Hematopoietic multipotent progenitor cell treated with erythropoietin and hydrocortisone succinate and interleukin-3 and kit ligand, for 15 days (in vitro differentiated cells): ENCODE data around the gene NMNAT2.

ENCODE experiments used
- DNase-seq: peaks from one replicate; pipeline ENCODE4 v3.0.0-alpha.2; 2015; ENCODE audit warnings: low spot score

The NMNAT2 gene

DNA sequence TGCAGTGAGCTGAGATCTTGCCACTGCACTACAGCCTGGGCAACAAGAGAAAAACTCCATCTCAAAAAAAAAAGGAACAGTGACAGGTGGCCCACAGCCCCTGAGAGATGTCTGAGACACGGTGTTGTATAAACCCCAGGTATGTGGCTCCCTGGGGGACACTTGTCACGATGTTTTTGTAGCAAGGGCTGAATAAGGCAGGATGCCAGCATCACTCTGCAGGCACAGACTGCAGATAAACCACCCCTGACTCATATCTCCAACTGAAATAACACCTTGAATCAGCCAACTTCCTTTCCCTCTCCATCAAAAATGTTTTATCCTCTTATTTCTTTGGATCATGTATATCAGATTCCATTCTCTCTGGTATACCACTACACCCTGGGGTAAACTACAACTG lies 52.5 kb downstream of the NMNAT2 start:
- no peak for DNase-seq

DNA sequence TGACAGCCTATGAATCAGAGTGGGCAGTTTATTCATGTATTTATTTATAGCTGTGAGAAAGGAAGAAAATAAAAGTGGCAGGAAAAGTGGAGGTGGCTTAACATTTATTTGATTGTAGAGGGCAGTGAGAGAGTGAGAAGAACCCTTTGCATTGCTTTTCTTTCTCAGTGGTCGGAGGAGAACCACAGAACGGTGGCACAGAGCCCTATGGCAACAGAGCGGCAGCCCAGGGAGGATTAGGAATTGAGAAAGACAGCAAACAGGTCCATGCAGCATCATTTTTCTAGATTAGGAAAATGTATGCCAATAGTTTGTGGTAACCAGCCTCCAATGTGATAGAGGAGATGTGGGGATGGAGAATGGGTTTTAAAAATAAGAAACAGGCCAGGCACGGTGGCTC lies 53.1 kb downstream of the NMNAT2 start:
- no peak for DNase-seq

DNA sequence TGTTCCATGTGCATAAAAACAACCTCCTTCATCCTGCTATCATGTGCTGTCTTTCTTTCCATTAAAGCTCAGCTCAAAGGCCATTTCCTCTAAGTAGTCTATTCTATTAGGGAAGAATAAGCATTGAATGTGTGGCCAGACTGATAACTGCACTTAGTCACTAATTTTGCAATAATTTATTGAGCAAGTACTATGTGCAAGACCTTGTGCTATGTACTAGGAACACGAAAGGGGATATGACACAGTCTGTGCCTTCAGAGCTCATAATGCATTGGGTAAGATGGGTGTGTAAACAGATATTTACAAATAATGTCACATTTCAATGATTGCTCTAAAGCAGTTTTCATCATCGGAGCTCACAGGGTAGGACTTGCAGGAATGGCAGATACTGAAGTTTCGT lies 54.2 kb downstream of the NMNAT2 start:
- DNase-seq, result no peak

DNA sequence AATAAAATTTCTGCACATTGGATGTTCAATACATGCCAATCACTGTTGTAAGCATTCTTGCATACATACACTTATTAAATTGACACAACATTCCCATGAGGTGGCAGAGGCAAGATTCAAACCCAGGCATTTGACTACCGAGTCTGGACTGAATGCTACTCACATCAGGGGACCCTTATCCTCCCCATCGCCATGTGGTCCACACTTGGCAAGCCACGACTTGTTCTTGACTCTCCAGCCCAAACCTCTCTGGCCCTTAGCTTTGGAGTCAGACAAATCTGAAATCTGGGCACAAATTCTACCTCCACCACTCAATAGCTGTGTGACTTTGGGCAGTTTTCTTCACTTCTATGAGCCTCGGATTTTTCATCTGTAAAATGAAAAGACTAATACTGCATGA lies 57.1 kb downstream of the NMNAT2 start:
- no peak for DNase-seq

DNA sequence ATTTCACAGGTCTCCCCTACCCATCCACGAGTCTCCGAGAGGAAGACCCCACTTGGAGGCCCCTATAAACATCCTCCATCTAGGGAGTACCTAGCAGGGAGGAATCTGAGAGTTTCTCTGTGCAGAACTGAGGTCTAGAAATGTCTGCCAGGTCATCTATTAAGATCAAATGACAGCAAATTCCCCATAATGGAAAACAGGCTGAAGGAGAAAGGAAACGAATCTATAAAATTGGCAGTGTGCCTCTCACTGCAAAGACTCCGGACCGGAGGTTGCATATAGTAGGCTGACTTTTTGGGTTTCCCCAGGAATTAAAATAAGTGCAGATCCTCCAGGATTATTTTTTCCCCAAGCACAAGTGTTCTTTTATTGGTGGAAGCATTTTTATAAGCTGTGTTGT lies 57.7 kb downstream of the NMNAT2 start:
- no peak for DNase-seq

DNA sequence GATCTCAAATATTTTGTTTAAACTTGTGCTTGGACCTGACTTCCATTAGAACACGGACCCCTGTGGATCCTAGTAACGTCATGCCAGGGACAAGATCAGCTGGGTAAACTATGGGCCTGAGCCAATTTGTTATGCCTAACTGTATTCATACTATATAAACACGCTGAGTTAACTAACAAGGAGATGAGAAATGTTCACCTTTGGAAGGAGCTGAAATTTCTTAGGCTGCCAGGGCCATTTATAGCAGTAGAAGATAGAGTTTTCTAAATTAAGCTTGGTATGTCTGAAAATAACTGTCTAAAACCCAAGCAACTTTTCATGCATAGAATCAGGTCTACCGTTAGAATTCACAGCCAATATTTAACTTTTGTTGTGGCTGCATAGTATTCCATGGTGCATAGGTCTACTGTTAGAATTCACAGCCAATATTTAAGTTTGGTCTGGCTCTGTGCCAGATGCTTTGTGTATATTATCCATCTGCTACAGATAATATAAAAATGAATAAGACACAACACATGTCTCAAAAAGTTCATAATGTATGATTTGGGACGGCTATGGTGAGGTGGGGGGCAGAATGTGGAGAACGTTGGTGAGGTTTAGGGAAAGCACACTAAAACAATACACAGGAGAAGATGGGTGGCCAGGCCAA lies 61.5 kb downstream of the NMNAT2 start:
- no peak for DNase-seq

DNA sequence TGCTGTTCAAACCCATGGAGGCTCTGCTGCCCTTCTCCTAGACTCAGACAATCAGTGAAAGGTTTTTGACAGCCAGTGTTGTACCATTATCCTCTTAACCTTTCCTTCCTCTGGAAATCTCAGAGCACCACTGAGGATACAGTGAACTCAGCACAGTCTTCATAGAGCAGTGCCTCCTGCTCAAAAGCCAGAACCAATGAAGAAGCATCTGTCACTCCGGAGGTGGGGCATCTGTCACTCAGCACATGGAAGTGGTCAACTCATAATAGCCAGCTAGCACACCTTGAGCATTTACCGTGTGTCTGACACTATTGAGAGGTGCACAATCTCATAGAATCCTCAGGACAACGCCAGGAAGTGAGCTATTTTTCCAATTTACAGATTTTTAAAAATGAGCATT lies 62.4 kb downstream of the NMNAT2 start:
- no peak for DNase-seq

DNA sequence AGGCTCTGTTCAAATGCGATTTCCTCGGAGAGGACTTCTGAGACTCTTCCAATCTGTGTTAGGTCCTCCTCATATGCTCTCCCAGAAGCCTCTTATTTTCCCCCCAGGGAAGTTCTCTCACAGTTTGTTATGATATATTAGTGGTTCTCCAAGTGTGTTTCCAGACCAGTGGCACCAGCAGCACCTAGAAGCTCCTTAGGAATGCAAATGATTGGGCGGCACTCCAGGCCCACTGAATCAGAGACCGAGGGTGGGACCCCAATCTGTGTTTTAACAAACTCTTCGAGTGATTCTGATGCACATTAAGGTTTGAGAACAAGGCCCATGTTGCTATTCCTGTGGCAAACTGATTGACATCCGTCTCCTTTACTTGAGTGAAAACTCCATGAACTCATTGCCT lies 63.0 kb downstream of the NMNAT2 start:
- DNase-seq, result no peak

DNA sequence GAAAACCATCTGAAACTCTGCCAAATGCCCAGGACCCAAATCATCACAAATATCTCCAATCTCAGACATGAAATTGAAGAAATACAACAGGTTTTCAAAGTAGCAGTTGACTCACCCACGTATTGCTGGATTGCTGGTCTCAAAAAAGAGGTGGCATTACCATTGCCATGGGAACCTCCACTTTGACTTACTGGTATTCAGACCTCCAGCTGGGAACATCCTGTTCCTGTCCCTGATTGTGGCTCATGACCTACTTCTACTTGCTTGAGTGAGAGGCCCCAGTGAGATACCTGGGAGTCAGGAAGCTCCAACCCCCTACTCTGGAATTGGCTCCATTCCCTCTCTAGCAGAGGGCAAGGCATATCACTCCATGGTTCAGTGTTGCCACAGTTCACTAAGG lies 64.6 kb downstream of the NMNAT2 start:
- DNase-seq, result no peak

DNA sequence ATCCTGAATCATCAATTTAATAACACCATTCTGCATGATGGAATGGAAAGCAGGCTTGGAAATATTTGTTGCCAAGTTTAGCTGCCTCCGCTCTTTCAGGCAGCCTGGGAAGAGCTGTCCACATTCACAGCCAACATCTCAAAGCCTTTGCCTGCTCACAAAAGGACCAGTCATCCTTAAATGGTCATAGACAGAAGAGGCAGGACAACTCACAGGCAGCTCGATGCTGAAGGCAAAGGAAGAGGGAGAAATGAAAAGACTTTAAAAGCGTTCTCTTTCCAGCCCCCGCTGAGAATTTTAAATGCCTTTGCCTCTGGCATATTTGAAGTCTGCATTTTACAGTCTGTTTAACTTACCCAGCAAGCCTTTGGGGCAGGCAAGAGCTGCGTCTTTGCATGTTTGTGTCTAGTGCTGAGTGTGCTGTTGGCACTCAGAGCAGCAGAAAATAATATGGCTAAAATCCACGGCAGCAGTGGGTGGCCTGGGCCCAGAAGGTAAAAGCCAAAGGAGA lies 68.9 kb downstream of the NMNAT2 start:
- no peak for DNase-seq

DNA sequence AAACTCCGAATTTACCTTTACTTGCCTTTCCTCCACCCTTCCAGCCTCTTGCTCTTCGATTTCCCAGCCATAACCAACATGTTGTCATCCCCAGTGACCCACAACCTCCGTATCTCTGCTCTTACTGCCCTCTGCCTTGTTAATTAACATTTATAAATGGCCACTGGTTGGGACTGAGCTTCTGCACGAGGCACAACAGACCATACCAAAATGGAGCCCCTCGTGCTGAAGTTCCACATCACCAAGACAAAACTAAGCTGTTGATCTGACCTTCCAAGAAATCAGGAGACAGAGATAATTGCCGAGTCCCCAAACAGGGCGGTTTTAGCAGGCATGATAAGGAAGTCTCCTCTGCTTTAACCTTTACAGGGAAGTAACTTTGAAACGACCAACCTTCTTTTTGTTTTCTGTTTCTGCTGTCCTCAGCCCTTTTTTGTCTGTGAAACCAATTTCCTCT lies 71.9 kb downstream of the NMNAT2 start:
- no peak for DNase-seq

DNA sequence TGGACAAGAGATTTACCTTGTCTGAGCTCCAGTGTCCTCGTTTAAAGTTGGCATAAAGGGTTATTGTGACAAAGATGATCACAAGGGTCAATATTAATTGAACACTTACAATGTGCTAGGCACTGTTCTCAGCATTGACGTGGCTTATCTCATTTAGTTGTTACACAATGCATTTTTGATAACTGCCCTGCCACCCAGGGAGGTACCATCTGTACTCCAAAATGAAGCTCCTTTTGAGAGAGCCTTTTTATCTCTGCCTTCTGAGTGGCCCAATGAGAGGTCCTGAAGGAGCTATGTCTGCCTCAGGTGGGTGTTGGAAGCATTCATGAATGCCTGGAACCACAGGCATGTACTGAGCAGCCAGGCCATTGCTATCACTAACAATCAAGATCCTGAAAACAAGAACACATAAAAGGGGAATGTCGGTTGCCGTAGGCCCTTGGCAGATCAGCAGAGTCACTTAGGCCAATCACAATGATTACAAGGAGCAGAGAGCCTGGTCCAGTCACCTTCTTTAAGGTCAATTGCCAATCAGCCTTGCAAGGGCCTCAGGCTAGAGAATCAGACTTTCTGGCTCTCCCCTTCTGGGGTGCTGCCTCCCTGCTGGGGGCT lies 78.5 kb downstream of the NMNAT2 start:
- DNase-seq, result no peak

DNA sequence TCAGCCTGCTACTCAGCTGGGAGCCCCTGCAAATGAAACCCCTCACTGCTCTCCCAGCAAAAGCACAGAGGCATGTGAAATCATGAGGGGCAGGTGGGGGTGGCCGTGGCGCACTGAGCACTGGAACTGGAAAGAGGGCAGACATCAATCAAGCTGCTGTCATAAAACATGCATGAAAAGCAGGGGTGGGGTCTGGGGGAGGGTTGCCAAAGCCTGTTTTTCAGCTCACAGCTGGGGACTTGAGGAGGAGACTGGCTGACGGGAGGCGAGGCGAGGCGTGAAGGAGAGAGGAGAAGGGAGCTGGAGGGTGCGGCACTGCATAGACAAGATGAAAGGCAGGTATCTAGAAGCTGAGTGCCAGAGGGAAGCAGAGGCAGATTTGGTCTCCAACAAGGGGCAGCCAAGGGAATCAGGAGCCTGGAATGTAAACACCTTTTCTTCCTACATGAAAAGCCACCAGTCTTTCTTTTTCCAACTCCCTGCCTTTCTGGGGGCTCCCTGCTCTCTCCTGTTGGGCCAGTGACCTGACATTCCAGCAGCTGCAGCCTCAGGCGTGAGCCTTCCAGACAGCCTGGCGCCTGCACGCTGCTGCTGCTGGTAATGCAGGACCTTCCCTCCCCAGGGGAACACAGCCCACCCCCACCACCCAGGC lies 87.0 kb downstream of the NMNAT2 start:
- no peak for DNase-seq

DNA sequence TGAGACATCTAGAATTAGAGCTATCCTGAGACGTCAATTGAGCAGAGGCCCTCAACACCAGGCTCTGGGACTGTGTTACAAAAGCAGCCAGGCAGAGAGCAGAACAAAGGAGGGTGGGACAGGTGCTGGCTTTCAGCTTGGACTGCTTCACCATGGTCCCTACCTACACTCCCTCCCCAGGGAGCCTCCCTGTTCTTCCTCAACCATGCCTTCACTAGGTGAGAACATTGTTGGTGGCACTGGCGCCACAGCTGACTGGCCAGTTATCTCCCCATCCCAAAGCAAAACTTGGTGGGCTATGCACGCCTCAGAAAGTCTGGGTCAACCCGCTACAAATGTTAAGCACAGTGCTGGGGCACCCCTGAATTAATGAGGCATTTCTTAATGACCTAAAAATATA lies 87.8 kb downstream of the NMNAT2 start:
- DNase-seq, result no peak

DNA sequence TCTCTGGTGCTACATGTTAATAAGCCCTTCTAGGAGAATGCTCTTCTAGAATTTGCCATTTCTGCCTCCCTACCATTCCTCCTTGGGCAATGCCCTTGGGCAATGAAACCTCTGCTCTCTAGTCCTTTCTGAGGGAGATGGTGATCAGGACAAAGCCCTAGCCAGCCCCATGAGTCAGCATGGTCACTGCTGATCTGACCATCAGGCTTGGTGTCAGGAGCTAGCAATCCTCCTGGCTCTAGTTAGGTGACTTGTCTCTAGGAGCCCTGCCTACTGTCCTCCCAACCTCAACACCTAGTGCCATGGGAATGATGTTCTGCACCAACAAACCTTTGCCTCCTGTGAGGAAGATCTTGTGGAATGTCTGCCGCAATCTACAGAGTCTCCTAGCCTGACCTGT lies 89.8 kb downstream of the NMNAT2 start:
- DNase-seq, result no peak

DNA sequence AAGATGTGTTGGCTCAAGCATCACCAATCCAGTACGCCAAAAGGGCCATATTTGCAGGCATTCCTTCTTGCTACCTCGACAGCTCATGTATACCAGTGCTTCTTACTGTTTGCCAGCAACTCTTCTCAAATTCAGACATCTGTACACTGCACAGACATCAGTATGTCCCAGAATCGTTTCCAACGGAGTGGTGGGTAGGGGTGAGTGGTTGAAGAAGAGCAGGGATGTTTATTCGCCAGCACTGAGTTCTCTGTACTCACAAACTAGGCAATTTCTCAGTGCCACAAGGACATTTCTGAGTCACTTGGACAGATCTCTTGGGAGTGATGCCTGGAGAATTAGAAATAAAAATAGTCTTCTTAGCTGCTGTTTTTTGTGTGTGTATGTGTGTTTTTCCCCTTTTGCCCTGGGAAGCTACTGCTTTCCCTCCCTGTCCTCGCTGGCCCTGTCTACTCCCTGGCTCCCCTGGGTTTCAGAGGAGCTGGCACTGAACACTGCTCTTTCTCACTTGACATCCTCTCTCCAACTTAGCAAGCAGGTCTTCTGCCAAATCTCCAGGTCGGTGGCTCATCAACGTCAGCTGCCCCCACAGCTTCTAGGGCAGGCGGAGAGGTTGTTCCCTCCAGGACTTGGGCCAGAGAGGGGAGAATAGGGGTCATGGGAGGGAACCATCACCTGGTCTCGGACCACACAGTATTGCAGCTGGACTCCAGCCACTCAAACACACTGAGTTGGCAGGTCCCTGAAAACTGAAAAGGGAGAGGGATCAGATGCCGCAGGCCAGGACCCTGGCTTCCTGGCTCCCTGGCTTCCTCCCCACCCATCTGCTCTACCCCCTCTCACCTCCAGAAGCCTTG lies 90.5 kb downstream of the NMNAT2 start:
- DNase-seq, result no peak

DNA sequence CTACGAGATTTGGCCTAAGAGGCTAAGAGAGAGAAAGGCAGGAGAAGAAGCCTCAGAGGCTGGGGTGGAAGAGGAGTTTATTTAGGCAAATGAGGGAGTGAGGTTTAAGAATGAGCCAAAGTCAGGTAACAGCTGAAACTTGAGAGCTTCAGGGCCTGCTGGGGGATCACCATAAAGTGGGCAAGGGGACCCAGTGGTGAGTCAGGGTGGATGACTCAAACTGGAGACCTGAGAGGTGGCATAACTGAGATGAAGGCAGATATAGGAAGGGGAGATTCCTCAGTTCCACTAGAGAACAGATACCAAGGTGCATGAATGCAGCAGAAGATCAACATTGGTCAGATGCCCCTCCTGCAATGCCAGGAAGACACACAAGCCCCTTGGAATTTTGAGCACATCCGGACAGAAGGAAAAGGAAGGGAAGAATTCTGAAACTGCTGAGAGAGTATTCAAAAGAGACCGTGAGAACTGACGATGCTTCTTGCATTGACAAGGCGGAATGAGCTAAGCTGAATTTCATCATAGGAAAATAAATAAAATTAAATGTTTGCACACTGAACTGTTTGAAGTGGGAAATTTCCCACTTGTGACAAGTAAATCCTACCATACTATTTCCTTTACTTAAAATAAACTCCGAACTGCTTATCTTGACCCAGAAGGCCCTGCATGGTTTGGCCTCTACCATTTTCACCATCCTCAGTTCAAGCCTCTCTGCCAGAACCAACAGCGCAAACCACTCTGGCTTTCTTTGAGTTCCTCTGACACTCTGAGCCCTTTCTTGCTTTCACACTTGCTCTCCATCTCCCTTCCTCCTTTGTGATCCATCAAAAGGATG lies 94.1 kb downstream of the NMNAT2 start:
- DNase-seq, result no peak

DNA sequence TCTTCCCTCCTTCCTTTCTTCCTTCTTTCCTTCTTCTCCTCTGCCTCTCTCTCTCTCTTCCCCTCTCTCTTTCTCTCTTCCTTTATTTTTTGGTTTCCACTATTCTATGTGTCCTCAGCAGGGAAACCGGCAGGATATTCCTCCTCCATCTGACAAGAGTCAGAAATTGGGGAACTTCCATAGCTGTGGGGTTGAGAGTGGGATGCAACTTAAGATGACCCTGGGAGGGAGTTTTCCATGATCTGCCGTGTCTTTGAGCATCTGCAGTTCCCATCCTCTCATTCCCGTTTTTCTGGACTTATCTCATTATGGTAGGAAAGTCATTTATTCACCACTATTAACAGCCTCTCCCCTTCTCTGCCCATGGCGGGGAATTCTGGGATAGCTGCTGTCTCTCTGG lies 98.6 kb downstream of the NMNAT2 start:
- no peak for DNase-seq

DNA sequence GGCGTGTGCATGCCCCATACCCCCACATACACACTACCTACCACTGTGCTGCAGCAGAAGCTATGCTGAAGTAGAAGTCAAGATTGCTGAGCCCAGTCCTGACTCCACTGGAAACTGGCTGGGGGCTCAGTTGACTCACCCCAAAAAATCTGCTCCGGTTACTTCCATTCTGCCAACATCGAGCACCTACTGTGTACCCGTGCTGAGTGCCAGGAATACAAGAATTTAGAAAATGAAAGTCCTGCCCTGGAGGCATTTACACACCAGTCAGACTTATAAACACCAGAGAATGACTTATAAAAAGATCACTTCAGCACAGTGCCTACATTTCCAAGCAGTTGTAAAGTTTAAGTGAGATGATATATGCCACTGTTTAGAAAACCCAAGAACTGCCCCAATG lies 99.1 kb downstream of the NMNAT2 start:
- DNase-seq, result no peak

DNA sequence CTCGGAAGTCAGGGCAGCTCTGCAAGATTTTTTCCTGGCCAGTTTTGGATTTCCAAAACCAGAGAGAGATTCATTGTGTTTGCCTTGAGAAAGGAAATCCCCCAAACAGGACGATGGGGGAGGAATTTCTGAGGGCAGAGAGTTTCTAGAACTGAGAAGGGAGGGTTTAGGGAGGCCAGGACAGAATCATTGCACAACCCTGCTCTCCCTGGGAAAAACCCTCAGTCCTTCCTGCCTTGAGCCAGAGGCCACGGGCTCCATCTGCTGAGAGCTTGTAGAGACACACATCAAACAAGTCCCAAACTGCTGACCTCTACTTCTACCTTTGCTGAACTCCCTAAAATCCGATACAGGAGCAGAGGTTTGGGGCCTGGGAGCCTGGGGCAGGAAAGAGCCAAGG lies 99.7 kb downstream of the NMNAT2 start:
- no peak for DNase-seq

DNA sequence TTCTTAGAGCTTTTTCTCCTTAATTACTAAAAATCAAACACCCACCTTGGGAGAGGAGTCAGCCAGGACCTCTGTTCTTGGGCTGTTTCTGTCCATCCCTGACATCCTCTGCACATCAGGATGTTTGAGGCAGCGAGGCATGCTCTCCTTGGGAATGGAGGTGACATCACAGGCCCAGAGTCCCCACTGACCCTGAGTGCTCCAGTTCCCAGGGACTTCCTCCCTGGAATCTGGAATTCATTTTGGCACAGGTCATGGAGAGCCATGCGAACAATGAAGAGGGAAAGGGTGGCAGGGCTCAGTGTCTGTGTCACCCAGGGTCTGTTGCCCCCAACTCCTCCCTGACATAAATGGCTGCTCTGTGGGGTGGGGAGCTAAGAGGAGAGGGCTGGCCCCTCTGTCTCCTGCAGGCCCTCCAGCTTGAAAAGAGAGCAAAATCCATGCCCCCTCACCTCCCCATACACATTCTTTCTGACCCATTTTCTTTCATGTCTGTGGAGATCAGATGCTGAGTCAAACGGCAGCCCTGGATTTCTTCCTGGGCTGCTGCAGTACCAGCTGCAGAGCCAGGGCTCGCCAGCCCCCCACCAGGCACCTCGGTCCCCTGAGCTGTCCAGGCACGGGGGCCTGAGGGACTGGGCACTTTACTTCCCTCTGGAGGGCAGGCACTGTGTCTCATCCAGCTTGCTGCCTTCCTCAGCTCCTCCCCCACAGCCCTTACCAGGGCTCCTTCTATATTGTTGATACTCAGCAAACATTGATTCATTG lies 102.0 kb downstream of the NMNAT2 start:
- DNase-seq, result no peak
